NT2/D1 (cell line): ENCODE measurements around the gene LIX1.
A peak's percentile ranks its signal among the peaks of the same experiment; 100 is the strongest.

Experiments used
- DNase-seq: peaks from one replicate; pipeline ENCODE4 v3.0.0-alpha.2; 2011; ENCODE audit warnings: low read depth, low spot score
- H3K27me3 ChIP-seq: 2 replicates; pipeline ENCODE4 v1.6.0; 2011; ENCODE audit warnings: mild to moderate bottlenecking; ENCODE audit not compliant: insufficient read length, insufficient read depth
- H3K36me3 ChIP-seq: 2 replicates; pipeline ENCODE4 v1.6.1; 2011; ENCODE audit warnings: mild to moderate bottlenecking, low read length, mixed read lengths; ENCODE audit not compliant: insufficient read depth, insufficient read length
- H3K4me1 ChIP-seq: 2 replicates; pipeline ENCODE4 v1.5.1; 2011; ENCODE audit not compliant: insufficient read depth, insufficient read length
- H3K4me3 ChIP-seq: 2 replicates; pipeline ENCODE4 v1.5.1; 2011; ENCODE audit warnings: low read depth; ENCODE audit not compliant: insufficient read length
- H3K9ac ChIP-seq: 2 replicates; pipeline ENCODE4 v1.6.0; 2011; ENCODE audit warnings: low read depth; ENCODE audit not compliant: insufficient read length
- H3K9me3 ChIP-seq: 2 replicates; pipeline ENCODE4 v1.5.1; 2011; ENCODE audit warnings: mild to moderate bottlenecking, low read length; ENCODE audit not compliant: insufficient read depth
- SUZ12 ChIP-seq: IDR thresholded peaks from 2 replicates; pipeline ENCODE4 v1.6.1; 2011; ENCODE audit not compliant: insufficient read length, insufficient read depth; ENCODE audit errors: extremely low read depth
- YY1 ChIP-seq: IDR thresholded peaks from 2 replicates; pipeline ENCODE4 v1.6.1; 2011; ENCODE audit not compliant: insufficient read length, insufficient read depth
- ZNF274 ChIP-seq: IDR thresholded peaks from 2 replicates; pipeline ENCODE4 v1.6.1; 2011; ENCODE audit warnings: mild to moderate bottlenecking, low read depth, low read length

The LIX1 gene

DNA sequence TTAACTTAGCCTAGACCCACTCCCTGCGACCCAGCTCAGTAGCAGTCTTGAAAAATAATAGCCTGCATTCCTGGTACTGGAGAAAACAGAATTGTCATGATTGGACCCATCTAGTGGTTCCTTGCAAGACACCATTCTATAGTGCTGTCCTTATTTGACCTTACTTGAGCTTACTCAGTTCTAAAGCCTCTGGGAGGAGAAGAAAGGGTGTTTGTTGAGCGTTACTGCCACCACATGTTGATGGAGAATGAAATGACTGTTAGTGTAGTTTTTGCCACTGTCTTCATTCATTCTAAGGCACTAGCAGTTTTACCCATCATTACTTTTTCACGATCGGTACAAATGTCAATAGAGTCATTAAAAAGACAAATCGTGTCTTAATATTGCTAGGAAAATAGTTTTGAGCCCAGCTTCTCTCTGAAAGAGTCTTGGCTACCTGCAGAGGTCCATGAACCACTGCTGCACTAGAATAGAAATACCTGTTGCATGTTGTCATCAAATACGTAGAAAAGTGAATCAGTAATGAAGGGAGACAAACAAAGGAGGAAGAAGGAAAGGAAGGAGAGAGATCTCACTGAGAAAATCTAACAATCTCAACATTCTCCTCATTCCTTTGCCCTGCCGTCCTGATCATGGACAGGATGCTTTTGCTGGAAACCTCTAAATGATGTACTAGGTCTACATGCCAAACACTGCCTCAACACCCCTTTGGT lies 96.0 kb downstream of the LIX1 start:
- H3K4me3 ChIP-seq = no peak overlapping the region
- no peak overlapping the region for H3K9ac ChIP-seq
- H3K36me3 ChIP-seq = no peaks in the 10 kb centered on the region
- DNase-seq = no peak
- TF ChIP-seq ZNF274 = no peak
- no peak for TF ChIP-seq SUZ12
- no peak for TF ChIP-seq YY1
- no peaks in the 10 kb centered on the region for H3K4me1 ChIP-seq
- H3K9me3 ChIP-seq = no peaks in the 10 kb centered on the region
- H3K27me3 ChIP-seq = no peaks in the 10 kb centered on the region

DNA sequence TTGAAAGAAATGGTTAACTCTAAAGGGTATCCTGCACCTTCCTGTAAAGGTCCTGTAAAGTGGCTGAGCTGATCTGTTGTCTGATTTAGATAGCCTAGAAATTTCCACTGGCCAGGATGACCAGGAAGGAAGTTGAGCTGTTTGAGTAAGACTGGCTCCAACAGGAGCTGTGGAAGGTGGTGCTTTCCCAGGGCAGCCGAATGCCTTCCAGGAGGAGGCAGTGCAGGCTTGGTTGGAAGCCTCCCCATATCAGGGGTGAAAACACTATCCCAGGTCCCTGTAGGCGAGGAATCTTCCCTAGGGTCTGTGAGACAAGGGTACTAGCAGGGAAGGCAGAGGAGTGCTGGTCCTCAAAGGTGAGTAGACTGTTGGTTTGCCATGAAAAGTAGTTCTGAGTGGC lies 98.4 kb downstream of the LIX1 start:
- Histone ChIP-seq H3K27me3 (no peaks in the 10 kb centered on the region), H3K9ac (no peak overlapping the region), H3K4me3 (no peak overlapping the region), H3K9me3 (no peaks in the 10 kb centered on the region), H3K36me3 (no peaks in the 10 kb centered on the region), H3K4me1 (no peaks in the 10 kb centered on the region)
- peak; percentile 32 for DNase-seq
- TF ChIP-seq SUZ12 (no peak), ZNF274 (no peak), YY1 (no peak)

DNA sequence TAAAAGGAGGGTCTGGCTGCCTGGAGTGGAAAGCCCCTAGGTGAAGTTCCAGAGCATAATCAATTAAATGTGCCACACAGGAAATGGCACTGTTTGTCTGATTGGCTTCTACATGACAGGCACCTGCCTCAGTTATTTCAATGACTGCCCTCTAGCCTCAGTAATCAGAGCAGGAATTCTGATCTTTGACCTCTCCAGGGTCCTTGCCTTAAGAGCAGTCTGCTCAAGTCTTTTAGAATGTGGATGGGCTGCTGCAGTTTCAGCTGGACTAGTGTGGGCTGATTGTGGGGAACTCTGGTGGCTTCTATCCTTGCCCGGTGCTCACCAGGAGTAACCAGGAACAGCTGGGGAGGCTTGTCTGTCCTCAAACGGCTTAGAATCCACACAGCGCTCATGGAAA lies 98.9 kb downstream of the LIX1 start:
- no peaks in the 10 kb centered on the region for H3K9me3 ChIP-seq
- no peak overlapping the region for H3K4me3 ChIP-seq
- H3K36me3 ChIP-seq = no peaks in the 10 kb centered on the region
- no peaks in the 10 kb centered on the region for H3K27me3 ChIP-seq
- TF ChIP-seq ZNF274 = no peak
- no peak for TF ChIP-seq YY1
- no peak for TF ChIP-seq SUZ12
- no peak for DNase-seq
- H3K4me1 ChIP-seq = no peaks in the 10 kb centered on the region
- H3K9ac ChIP-seq = no peak overlapping the region

DNA sequence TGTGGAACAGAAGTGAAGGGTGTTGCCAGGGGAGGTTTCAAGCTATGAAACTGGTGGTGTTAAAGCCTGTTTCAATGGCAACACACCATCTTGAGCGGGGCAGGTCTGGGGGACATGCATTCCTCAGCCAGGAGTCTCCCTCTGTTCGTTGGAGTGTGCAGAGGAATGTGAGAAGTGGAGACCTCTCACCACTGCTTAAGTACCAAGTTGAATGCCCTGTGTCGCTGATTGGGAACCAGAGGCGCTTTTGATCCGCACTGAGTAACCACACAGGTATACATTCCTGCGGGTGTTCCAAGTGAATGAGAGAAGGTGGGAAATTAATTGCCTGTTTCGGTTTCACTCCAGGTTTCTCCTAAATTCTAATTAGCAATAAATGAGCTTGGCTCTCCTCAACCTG lies 99.4 kb downstream of the LIX1 start:
- Histone ChIP-seq H3K4me1 (no peaks in the 10 kb centered on the region), H3K9ac (no peak overlapping the region), H3K27me3 (no peaks in the 10 kb centered on the region), H3K9me3 (no peaks in the 10 kb centered on the region), H3K4me3 (no peak overlapping the region), H3K36me3 (no peaks in the 10 kb centered on the region)
- TF ChIP-seq SUZ12 = no peak
- TF ChIP-seq YY1 = no peak
- no peak for TF ChIP-seq ZNF274
- no peak for DNase-seq
